ENCODE results near the gene SNN. TPM values are rescaled to one million over a fixed set of nuclear protein-coding genes. Genes with fewer than 3 reads are reported as not detected.

The SNN gene
- total RNA-seq, 1 donor from 2014 or later, result 27.9 TPM

DNA sequence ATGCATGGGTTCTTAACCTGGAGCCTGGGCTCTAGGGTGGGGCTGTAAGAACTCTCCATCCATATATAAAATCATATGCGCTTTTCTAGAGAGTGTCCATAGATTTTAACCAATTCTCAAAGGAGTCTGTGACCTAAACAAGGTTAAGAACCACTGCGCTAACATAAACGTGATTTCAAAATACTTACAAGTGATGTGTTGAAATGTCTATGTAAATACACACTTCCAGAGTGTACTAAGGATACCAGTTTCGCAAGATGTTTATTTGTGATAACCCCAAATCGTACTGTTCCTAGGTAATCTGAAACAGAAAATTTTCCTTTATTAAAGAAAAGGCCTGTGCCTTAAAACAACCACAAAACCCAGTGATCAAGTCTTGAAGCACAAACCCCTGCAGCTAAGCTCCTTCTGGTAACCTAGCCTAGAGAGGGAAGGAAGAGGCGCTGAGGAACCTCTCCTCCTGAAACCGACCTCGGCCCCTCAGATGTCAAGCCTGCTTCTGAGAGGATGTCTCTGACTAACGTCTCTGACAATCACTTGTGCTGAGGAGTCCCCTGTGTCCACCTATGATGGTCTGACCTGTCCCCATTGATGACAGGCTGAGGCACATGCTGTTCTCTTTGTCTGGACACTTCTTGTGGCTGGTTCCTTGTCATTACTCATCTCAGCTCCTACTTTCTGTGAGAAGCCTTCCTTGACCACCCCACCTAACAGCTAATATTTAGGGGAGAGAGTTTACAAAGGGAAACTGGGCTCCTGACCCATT is 32.2 kb downstream of the SNN start:
- no peak for DNase-seq

DNA sequence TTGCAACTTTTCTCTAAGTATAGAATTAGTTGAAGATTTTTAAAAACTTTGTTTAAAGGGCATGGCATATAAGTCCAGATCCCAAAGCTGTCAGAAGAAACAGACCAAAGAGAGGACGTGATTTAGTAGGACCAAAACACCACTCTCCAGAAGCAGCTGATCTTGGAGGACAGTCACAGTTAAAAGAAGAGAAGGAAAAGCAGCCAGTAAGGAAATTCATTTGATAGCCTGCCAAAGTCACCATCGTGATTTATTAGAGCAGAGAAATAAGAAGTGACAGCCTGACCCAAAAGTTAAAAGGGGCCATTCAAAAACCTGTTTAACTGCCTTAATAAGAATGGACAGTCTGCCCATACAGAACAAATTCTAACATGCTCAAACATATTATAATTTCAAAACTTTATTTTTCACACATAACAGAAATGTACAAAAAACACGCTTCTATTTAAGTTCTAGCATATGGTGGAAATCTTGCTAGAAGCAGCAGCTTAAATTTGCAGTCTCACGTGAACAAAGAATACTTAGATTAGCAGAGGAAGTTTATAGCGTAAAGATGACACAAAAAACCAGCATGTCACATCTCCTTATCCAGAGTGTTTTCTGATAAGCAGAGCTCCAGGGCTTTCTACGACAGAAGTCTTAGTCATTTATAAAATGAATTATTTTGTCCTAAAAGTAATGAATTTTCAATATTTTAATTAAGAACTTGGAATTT is 37.2 kb downstream of the SNN start:
- no peak for DNase-seq

DNA sequence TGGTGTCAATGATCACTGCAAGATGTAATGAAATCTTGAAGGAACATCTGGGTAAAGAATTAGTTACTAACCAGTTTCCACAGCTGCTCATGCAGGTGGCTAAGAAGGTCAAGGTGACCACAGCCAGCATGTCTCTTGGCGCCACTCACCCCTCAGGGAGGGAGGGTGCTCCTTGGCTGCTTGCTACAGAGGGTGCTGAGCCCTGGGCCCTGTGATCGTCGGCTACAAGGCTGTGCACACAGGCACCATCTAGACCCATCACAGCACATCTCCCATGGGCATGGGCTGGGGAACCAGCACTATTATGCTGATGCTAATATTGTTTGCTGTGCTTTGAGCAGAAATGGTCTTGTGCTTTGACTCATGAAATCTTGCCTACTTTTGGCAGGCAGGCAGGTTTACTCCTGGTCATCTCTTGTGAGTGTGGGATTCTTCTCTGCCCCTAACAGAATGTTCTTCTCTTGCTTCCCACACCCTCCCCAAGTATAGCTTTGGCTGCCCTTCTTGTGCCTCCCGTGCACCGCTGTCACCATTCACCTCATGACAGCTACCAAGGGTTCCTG is 38.0 kb downstream of the SNN start:
- DNase-seq, result no peak

DNA sequence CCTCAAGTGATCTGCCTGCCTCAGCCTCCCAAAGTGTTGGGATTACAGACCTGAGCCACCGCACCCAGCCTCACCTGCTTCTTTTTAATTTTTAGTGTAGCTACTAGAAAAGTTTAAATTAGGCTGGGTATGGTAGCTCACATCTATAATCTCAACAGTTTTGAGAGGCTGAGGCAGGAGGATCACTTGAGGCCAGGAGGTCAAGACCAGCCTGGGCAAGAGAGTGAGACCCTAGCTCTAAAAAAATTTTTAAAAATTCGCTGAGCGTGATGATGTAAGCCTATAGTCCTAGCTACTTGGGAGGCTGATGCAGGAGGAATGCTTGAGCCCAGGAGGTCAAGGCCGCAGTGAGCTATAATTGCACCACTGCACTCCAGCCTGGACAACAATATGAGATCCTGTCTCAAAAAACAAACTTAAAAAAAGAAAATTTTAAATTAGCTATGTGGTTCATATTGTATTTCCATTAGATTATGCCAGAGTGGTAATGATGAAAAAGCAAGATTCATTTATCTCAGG is 39.5 kb downstream of the SNN start:
- DNase-seq, result no peak

DNA sequence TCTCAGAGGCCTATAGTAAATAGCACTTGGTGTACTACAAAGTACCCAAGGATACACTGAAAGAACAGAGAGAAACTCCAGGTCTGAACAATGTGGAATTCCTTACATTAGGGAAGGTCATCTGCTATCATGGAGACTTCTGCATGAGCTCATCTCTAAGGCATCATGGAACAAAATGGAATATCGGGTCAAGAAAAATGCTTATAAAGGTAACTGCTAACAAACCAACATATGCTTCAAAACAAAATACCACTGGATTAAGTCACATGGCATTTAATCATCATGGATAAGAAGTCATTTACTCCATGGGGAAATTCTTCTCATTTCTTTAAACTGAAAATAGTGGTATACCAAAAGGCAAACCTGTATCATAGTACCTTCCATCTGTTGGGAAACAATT is 40.2 kb downstream of the SNN start:
- no peak for DNase-seq

DNA sequence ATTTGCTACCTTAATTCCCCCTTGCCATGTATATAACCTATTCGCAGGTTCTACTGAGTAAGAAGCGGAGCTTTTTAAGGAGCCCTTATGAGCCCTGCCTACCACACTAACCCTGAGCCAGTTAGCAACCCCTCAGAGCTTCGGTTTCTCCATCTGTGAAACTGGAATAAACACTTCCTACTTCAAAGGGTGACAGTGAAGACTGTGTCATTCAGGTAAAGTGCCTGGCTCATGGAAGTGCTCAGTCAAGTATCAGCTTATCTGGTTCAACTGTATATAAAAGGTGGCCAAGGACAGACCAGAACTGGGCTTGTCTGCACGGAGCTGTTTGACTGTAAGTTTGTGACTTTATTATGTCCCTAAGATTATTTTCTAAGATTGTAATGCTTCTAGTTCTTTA is 43.4 kb downstream of the SNN start:
- DNase-seq, result no peak

DNA sequence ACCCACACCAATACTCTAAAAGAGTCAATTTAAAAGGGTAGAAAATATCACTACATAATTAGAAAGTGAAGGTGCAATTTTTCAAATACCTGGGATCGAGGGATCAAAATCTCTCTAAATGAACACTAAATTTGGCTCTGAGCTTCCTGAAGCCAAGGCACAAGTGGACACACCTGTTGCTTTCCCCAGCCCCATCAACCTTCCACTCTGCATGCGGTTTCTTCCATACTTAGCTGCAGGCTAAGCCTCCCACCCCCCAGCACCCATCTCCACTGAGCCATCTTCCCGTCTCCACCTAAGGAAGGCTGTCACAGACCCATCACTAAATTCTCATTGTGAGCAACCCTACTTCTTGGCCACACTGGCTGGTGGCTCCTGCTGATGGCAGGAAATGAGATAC is 43.9 kb downstream of the SNN start:
- no peak for DNase-seq

DNA sequence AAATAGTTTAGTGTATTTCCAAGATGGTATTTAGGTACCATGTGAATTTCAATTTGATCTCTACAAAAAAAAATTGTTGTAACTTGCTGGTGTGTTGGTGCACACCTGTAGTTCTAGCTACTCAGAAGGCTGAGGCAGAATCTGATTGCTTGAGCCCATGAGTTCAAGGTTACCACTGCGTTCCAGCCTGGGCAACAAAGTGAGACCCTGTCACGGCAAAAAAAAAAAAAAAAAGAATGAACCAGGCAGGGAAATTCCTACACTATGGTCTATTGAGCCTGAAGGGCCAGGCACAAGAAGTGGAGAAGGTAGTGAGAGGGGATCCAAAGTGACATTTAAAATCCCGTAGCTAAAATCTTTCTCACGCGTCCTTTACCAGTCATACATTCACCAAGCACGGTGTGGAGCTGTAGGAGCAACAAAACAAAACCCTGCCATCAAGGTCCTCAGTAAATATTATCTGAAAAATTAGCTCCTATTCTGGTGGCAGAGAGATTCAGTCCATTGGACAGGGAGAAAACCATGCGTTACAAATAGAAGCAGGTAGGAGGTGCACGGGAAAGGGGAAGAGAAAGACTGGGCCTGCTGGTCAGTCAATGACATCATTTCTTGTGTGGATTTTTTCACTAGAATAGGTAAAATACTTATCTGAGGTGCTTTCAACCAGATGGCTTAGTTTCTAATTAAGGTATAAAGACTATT is 47.1 kb downstream of the SNN start:
- DNase-seq, result no peak

DNA sequence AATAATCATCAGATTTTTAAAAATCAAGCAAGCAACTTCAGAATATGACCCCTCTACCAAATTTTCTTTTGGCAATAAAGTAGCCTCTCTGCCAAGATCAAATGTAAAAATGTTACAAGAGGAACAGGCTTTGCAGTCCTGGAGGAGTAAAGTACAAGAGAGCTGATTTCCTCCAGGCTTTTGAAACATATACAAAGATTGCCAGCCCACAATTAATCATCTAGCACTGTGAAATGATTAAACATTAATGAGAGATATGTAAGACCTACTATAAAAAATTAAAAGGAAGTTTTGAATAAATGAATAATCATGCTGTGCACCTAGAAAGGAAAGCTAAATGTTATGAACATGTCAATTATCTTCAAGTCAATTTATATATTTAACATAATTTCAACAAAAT is 48.1 kb downstream of the SNN start:
- DNase-seq, result no peak

DNA sequence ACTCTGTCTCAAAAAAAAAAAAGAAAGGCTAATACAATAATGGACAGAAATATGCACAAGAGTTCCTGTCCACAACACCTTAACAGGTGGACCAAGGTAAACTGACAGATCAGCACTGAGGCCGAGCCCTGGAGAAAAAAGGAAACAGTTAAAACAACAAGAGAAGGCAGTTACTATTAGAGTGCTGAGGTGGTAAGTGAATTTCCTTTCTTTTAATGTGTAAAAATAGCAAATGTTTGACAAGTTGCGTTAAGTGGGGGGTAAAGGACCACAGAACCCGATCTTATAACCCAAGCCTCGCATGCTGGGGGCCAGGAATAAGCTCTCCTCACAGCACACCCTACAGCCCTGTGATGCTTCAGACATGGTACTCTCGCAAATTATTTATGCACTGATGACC is 49.6 kb downstream of the SNN start:
- DNase-seq, result no peak

DNA sequence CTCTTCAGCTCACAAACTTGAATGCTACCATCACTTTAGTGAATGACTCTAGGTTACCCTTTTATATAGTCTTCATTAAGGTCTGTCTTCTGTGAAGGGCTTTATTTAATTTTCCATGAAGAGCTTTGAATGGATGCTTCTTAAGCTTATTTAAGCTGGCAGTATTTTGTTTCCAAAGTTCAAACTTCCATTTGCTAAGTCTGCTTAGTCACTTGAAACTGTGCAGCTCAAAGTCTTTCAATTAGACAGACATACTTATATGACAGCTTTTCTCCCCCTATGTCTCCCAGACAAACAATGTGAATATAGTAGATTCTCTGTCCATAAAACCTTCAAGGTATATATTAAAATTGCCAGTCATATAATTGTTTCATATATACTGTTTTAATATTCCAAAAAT is 50.9 kb downstream of the SNN start:
- DNase-seq, result no peak

DNA sequence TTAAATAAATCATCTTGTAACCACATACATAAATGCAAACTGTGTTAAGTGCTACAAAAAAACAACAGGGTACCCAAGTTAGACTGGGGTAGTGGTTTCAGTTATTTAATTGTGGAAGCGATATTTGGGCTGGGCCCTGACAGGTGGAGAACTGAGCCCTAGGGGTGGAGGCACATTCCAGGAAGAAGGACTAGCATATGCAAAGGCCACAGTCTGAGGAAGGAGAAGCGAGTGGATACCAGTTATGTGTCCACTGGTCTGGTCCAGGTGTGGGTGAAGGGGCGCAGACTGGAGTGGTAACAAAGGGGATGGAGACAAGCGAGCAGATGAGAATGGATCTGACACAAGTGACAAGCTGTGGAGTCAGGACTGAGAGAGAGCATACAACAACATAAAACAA is 51.5 kb downstream of the SNN start:
- no peak for DNase-seq

DNA sequence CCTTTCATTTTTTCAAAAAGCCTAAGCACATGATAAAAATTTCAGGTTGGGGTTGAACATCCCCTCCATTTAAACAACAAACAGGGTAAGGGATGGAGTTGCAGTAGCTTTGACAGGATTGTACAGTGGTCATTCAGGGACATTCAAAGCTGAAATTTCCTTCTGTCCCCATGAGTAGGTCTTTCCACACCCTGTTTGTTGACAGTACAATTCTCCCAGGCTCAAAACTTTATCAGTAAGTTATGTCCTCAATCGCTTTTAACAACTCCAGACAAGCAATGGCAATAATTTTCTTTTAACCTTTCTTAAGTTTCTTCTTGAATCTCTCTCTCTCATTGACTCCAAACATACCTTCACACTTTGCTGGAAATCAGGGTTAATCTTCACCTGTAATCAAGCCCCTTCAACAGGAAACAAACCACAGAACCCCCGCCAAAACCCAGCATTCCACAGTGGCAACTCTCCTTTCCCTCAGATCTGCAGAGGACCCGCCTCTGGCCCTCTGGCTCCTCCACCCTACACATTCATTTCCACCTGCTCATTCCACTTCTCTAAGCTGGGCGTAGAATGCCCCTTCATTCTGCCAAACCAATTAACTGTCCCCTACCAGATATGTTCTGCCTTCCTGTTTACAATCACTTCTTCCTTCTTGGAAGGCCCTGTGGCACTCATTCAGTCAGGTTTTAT is 53.7 kb downstream of the SNN start:
- DNase-seq, result no peak

DNA sequence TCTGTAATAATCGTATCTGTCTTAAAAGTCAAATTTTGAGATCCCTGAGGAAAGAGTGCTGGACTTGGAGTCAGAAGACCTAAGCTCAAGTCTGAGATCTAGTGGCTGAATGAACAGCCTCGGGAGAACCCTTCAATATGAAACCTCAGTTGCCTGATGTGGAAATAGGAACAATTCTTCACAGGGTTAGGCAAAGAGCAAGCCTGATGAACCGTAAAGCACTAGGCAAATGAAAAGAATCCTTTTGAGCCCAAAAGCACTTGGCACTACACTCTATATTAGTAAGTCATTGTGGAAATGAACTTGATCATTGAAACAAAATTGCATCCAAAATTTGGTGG is 54.2 kb downstream of the SNN start:
- no peak for DNase-seq

DNA sequence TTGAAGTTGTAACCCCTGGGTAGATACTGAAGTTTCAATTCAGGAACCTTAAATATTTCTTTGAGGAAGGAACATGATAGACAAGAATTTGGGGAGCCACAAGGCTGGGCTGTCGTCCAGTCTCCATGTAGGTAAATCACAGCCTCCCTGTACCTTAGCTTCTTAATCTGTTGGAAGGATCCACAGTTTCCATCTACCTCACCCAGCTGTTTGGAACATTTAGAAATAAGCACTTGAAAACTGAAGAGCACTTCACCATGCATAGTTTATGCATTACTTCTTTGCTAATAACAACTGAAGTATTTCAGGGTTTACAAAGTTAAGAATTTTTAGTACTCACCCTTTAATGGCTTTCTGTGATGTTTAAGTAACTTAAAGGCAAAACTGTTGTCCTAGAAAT is 57.2 kb downstream of the SNN start:
- no peak for DNase-seq

DNA sequence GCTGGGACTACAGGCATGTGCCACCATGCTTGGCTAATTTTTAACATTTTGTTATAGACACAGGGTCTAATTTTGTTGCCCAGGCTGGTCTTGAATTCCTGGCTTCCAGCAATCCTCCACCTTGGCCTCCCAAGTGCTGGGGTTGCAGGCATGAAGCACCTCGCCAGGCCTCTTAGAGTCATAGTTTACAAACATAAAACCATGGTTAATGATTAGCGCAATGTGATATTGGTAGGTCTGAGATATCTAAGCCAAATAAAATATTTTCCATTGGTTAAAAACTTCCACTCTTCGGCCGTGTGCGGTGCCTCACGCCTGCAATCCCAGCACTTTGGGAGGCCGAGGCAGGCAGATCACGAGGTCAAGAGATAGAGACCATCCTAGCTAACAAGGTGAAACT is 57.8 kb downstream of the SNN start:
- DNase-seq, result no peak

DNA sequence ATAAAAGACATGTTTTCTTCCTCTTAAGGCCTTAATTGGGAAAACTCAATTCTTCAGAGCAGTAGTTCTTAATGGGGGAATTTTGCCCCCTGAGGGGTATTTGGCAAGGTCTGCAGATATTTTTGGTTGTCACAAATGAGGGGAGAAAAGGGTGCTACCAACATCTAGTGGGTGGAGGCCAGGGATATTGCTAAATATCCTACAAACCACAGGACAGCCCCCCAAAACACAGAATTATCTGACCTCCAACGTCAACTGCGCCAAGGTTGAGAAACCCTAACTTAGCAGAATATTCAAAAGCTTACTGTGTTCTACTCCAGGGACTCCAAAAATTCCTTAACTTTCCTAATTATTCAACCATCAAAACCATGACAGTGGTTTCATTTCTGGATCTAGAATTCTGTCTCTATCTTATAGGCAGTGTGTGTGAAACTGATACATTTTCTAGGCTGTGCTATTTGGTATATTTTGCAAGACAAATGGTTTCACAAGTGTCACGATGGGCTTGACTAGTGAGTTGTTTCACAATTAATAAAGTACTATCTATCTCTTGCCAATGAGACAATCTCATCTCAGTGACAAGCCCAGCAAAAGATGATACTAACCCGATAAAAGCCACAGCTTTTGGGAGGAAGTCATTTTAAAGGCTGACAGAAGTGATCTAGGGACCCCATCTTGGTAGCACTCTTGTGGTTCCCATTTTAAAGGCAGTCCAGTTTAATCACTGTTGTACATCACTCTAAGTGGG is 59.7 kb downstream of the SNN start:
- DNase-seq, result no peak

All from tongue (tissue), 2 donors.